Parathyroid adenoma (tissue), 2 donors: Measurements from ENCODE around the gene CAPN6.

Experiments used
- H2AFZ ChIP-seq: fragments of 300-600 bp; sonication (generic); one replicate; pipeline ENCODE4 v1.7.0; 2017; ENCODE audit warnings: antibody characterized with exemption, mild to moderate bottlenecking
- H3K27ac ChIP-seq: fragments of 300-600 bp; sonication (generic); one replicate; pipeline ENCODE4 v1.7.0; 2017
- H3K27me3 ChIP-seq: fragments of 300-600 bp; sonication (generic); one replicate; pipeline ENCODE4 v1.7.0; 2017; ENCODE audit warnings: low read length; ENCODE audit not compliant: control insufficient read depth, insufficient read depth
- H3K36me3 ChIP-seq: fragments of 300-600 bp; sonication (generic); one replicate; pipeline ENCODE4 v1.7.0; 2017; ENCODE audit warnings: low read length; ENCODE audit not compliant: control insufficient read depth, insufficient read depth
- H3K4me1 ChIP-seq: fragments of 300-600 bp; sonication (generic); one replicate; pipeline ENCODE4 v1.7.0; 2017; ENCODE audit warnings: control low read depth
- H3K4me2 ChIP-seq: fragments of 300-600 bp; sonication (generic); one replicate; pipeline ENCODE4 v1.7.0; 2017; ENCODE audit warnings: low read length
- H3K4me3 ChIP-seq: fragments of 300-600 bp; sonication (generic); one replicate; pipeline ENCODE4 v1.7.0; 2017; ENCODE audit warnings: low read depth, low read length
- H3K79me2 ChIP-seq: fragments of 300-600 bp; sonication (generic); one replicate; pipeline ENCODE4 v1.7.0; 2017; ENCODE audit warnings: control low read depth
- H3K9ac ChIP-seq: fragments of 300-600 bp; sonication (generic); one replicate; pipeline ENCODE4 v1.7.0; 2017; ENCODE audit warnings: mild to moderate bottlenecking
- H3K9me3 ChIP-seq: fragments of 300-600 bp; sonication (generic); one replicate; pipeline ENCODE4 v1.7.0; 2017; ENCODE audit warnings: low read length; ENCODE audit not compliant: control insufficient read depth
- TF ChIP-seq, protein P1 (sequence below): fragments of 300-600 bp; sonication (generic); IDR thresholded peaks from one replicate; pipeline ENCODE4 v1.7.0; 2017; ENCODE audit warnings: antibody characterized with exemption, mild to moderate bottlenecking
- donor health status: primary hyperparathyroidism.

Gene CAPN6

DNA sequence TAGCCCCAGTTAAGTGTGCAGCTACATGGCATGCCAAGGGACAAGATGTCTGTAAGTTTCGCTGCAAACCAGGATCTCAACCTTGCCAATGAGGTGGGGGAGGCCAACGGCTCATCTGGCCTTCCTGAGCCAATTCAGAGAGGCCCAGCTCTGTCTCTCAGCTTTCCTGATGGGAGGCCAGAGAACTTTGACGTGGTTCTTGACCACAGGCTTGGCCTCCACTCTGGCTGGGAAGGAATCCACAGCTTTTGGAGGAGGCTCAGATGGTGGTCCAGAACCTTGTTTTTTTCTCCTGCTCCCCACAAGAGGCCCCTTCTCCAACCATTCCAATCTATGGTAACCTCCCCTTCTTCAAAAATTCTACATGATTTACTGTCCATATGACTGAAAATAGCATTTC, 9.8 kb downstream of the CAPN6 start:
- Histone ChIP-seq H3K4me2 (no peak overlapping the region), H3K79me2 (no peaks in the 10 kb centered on the region), H3K27me3 (no peaks in the 10 kb centered on the region), H3K36me3 (no peaks in the 10 kb centered on the region), H3K9me3 (no peaks in the 10 kb centered on the region), H3K4me3 (no peak overlapping the region), H2AFZ (no peak overlapping the region), H3K27ac (no peak overlapping the region), H3K4me1 (no peaks in the 10 kb centered on the region), H3K9ac (no peak overlapping the region)
- TF ChIP-seq, protein P1, sequence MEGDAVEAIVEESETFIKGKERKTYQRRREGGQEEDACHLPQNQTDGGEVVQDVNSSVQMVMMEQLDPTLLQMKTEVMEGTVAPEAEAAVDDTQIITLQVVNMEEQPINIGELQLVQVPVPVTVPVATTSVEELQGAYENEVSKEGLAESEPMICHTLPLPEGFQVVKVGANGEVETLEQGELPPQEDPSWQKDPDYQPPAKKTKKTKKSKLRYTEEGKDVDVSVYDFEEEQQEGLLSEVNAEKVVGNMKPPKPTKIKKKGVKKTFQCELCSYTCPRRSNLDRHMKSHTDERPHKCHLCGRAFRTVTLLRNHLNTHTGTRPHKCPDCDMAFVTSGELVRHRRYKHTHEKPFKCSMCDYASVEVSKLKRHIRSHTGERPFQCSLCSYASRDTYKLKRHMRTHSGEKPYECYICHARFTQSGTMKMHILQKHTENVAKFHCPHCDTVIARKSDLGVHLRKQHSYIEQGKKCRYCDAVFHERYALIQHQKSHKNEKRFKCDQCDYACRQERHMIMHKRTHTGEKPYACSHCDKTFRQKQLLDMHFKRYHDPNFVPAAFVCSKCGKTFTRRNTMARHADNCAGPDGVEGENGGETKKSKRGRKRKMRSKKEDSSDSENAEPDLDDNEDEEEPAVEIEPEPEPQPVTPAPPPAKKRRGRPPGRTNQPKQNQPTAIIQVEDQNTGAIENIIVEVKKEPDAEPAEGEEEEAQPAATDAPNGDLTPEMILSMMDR: no peak

DNA sequence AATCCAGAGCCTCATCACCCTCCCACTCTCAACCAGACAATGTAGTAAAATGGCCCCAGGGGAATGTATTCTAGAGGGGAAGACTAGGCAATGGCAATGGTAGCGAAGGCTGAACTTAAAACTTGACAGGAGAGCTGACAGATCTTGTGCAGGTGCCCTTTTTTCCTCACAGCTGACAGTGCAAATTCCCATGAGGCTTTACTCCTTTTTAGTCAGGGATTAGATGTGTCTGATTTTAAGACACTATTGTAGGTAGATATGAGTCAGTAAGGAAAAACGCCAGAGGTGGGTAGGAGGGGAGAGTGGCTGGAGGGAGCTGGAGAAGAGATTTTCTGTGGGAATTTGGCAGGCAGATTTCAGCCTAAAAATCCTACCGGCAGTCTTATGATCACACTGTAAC, 10.7 kb downstream of the CAPN6 start:
- TF ChIP-seq, protein P1: no peak
- Histone ChIP-seq H3K9me3 (no peaks in the 10 kb centered on the region), H3K27me3 (no peaks in the 10 kb centered on the region), H3K4me3 (no peak overlapping the region), H3K79me2 (no peaks in the 10 kb centered on the region), H2AFZ (no peak overlapping the region), H3K9ac (no peak overlapping the region), H3K27ac (no peak overlapping the region), H3K36me3 (no peaks in the 10 kb centered on the region), H3K4me1 (no peaks in the 10 kb centered on the region), H3K4me2 (no peak overlapping the region)

DNA sequence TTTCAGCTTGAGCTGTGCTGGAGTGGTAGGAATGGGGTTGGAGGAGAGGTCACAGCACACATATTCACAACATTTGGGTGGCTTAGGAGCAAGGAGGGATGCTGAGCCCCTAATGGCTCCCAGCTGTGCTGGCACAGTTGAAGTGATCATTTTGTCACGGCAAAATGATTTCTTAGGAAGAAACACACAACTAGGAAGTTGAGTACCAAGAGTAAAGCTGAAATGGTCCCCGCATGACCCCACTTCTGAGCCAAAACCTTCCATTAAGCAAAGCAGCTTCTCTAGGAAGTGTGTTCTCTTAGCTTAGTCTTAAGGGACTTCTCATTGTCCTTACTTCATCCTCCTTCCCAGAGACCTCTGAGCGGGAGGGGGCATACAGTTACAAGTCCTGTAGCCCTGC, 12.6 kb downstream of the CAPN6 start:
- no peak overlapping the region for H2AFZ ChIP-seq
- no peak overlapping the region for H3K4me3 ChIP-seq
- no peak overlapping the region for H3K9ac ChIP-seq
- H3K79me2 ChIP-seq: no peaks in the 10 kb centered on the region
- H3K4me1 ChIP-seq: no peaks in the 10 kb centered on the region
- no peak overlapping the region for H3K4me2 ChIP-seq
- H3K36me3 ChIP-seq: no peaks in the 10 kb centered on the region
- TF ChIP-seq, protein P1: no peak
- H3K27me3 ChIP-seq: no peaks in the 10 kb centered on the region
- no peaks in the 10 kb centered on the region for H3K9me3 ChIP-seq
- no peak overlapping the region for H3K27ac ChIP-seq

DNA sequence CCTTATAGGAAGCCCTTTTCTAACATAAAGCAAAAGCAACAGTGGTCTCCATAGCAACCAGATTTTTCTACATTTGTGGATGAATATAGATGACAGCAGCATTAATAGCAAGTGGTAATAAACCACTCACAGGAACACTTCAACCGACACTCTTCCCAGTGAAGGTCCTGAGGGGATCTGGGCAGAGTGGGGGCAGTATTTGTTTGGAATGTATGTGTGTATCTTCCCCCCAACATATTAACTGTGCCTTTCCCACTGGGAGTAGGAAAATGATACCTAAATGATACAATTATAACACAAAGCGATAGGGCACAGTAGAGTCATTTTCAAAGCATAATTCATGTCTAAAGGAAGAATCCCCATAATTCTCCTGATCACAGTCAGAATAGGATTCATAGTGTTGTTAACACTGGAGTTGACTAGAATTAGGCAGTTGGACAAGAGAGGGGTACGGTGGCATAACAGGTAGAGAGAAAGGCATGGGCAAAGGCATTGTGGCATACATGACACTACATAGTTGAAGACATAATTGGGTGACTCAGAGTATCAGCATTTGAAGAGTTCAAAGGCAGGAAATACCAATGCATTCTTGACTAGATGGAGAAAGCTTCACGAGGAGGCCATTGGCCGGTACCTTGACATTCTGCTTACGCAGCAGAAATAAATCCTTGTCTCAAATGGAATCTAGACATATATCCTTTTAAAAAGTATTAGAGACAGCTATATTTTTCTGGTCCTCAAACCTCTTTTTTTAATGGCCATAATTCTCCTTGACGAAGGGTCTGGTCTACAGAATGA, 15.2 kb downstream of the CAPN6 start:
- no peak overlapping the region for H3K4me3 ChIP-seq
- H3K9me3 ChIP-seq: no peaks in the 10 kb centered on the region
- no peak overlapping the region for H3K9ac ChIP-seq
- H3K79me2 ChIP-seq: no peaks in the 10 kb centered on the region
- H2AFZ ChIP-seq: no peak overlapping the region
- TF ChIP-seq, protein P1: no peak
- no peaks in the 10 kb centered on the region for H3K36me3 ChIP-seq
- no peaks in the 10 kb centered on the region for H3K4me1 ChIP-seq
- no peak overlapping the region for H3K4me2 ChIP-seq
- H3K27me3 ChIP-seq: no peaks in the 10 kb centered on the region
- H3K27ac ChIP-seq: no peak overlapping the region

DNA sequence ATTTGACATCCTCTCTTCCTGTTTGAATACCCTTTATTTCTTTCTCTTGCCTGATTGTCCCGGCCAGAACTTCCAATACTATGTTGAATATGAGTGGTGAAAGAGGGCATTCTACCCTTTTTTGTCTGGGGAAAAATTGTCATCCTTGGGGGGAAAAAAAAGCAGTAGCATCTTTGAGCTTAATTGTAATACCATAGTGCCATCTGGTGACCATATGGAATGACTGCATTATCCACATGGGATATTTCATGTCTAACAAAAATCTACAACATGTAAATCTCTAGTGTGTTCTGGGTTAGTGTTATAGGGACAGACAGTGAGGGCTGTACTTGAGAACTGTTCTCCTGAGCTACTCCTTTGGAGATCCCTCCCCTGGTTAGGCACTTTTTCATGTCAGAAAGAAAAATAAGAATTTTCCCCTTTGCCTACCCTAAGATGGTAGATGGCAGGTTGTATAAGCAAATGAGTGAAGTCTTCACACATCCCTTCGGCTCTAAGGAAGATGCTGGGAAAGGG, 26.0 kb downstream of the CAPN6 start:
- no peaks in the 10 kb centered on the region for H3K4me1 ChIP-seq
- no peak overlapping the region for H3K9ac ChIP-seq
- no peaks in the 10 kb centered on the region for H3K27me3 ChIP-seq
- H3K36me3 ChIP-seq: no peaks in the 10 kb centered on the region
- H2AFZ ChIP-seq: no peak overlapping the region
- no peak overlapping the region for H3K4me3 ChIP-seq
- no peaks in the 10 kb centered on the region for H3K79me2 ChIP-seq
- TF ChIP-seq, protein P1: no peak
- no peak overlapping the region for H3K4me2 ChIP-seq
- no peaks in the 10 kb centered on the region for H3K9me3 ChIP-seq
- no peak overlapping the region for H3K27ac ChIP-seq
